HL-60/S4 (cell line): Measurements from ENCODE around the gene HIPK3.
"Not testable (repeated sequence)": the region's sequence is repeated elsewhere in the genome, so short reads cannot be mapped to it uniquely, and the experiment has no call there.

Experiments used
- in situ Hi-C: fragments of 300-500 bp; cut with MboI; formaldehyde crosslinking; loops from 2 replicates; pipeline ENCODE4 v1.14.3; 2022; ENCODE audit warnings: low sequenced_read_pairs

HIPK3 gene

GRCh38 chr11:33296695-33297094 lies 39.5 kb downstream of the HIPK3 start:
- in situ Hi-C loops = no loop called here

- in situ Hi-C loops = no loop called here
Measured at GRCh38 chr11:33303541-33303940, 46.4 kb downstream of the HIPK3 start.

- in situ Hi-C loops = not testable (repeated sequence)
Measured at GRCh38 chr11:33306821-33307220, 49.6 kb downstream of the HIPK3 start.

- in situ Hi-C loops = no loop called here
Measured at GRCh38 chr11:33307984-33308383, 50.8 kb downstream of the HIPK3 start.

- in situ Hi-C loops = no loop called here
Measured at GRCh38 chr11:33309118-33309517, 51.9 kb downstream of the HIPK3 start.

- in situ Hi-C loops = no loop called here
Measured at GRCh38 chr11:33310720-33311500, 53.7 kb downstream of the HIPK3 start.

GRCh38 chr11:33311680-33312079 lies 54.5 kb downstream of the HIPK3 start:
- in situ Hi-C loops = no loop called here

GRCh38 chr11:33315822-33316221 lies 58.6 kb downstream of the HIPK3 start:
- in situ Hi-C loops = no loop called here

GRCh38 chr11:33317662-33318061 lies 60.5 kb downstream of the HIPK3 start:
- in situ Hi-C loops = no loop called here

GRCh38 chr11:33320016-33320813 lies 63.0 kb downstream of the HIPK3 start:
- in situ Hi-C loops = no loop called here

GRCh38 chr11:33320814-33321330 lies 63.7 kb downstream of the HIPK3 start:
- in situ Hi-C loops = no loop called here

- in situ Hi-C loops = no loop called here
Measured at GRCh38 chr11:33321422-33321821, 64.2 kb downstream of the HIPK3 start.

GRCh38 chr11:33323421-33323820 lies 66.2 kb downstream of the HIPK3 start:
- in situ Hi-C loops = no loop called here

GRCh38 chr11:33324302-33324985 lies 67.3 kb downstream of the HIPK3 start:
- in situ Hi-C loops = no loop called here

- in situ Hi-C loops = no loop called here
Measured at GRCh38 chr11:33325451-33325850, 68.3 kb downstream of the HIPK3 start.

- in situ Hi-C loops = loop anchor here (5.0 kb wide), 1 partner anchor 163 kb away; no protein-coding TSS in a partner anchor
Measured at GRCh38 chr11:33329705-33330329, 72.6 kb downstream of the HIPK3 start.

GRCh38 chr11:33333816-33334215 lies 76.6 kb downstream of the HIPK3 start:
- in situ Hi-C loops = loop anchor here (5.0 kb wide), 1 partner anchor 167 kb away; no protein-coding TSS in a partner anchor

GRCh38 chr11:33334627-33335026 lies 77.4 kb downstream of the HIPK3 start:
- in situ Hi-C loops = loop anchor here (5.0 kb wide), 1 partner anchor 167 kb away; no protein-coding TSS in a partner anchor

- in situ Hi-C loops = no loop called here
Measured at GRCh38 chr11:33339247-33339646, 82.1 kb downstream of the HIPK3 start.

GRCh38 chr11:33344611-33345010 lies 87.4 kb downstream of the HIPK3 start:
- in situ Hi-C loops = no loop called here
